Measurements from ENCODE around the gene DLGAP1.

DLGAP1 gene

GRCh38 chr18:4416976-4417375 lies 38.1 kb downstream of the DLGAP1 start:
- Mint-ChIP-seq H3K4me3 (no peak overlapping the region), H3K9me3 (peaks cover 10% of the 10 kb centered on the region), H3K27me3 (no peaks in the 10 kb centered on the region), H3K27ac (no peak overlapping the region), H3K36me3 (ENCODE audit: low read depth) (no peaks in the 10 kb centered on the region), H3K4me1 (ENCODE audit: low read depth) (no peaks in the 10 kb centered on the region)
- intact Hi-C loops (cut with micrococcal nuclease) = no loop called here

- intact Hi-C loops (cut with micrococcal nuclease) = no loop called here
- Mint-ChIP-seq H3K9me3 (no peaks in the 10 kb centered on the region), H3K27me3 (no peaks in the 10 kb centered on the region), H3K4me1 (ENCODE audit: low read depth) (no peaks in the 10 kb centered on the region), H3K4me3 (no peak overlapping the region), H3K27ac (no peak overlapping the region), H3K36me3 (ENCODE audit: low read depth) (no peaks in the 10 kb centered on the region)
Measured at GRCh38 chr18:4412286-4412685, 42.8 kb downstream of the DLGAP1 start.

GRCh38 chr18:4406856-4407255 lies 48.3 kb downstream of the DLGAP1 start:
- no peaks in the 10 kb centered on the region for H3K9me3 Mint-ChIP-seq
- H3K27ac Mint-ChIP-seq = no peak overlapping the region
- no peaks in the 10 kb centered on the region for H3K36me3 Mint-ChIP-seq (ENCODE audit: low read depth)
- no peak overlapping the region for H3K4me3 Mint-ChIP-seq
- no peaks in the 10 kb centered on the region for H3K4me1 Mint-ChIP-seq (ENCODE audit: low read depth)
- H3K27me3 Mint-ChIP-seq = no peaks in the 10 kb centered on the region
- intact Hi-C loops (cut with micrococcal nuclease) = no loop called here

- Mint-ChIP-seq H3K36me3 (ENCODE audit: low read depth) (no peaks in the 10 kb centered on the region), H3K4me3 (no peak overlapping the region), H3K27me3 (no peaks in the 10 kb centered on the region), H3K9me3 (no peaks in the 10 kb centered on the region), H3K4me1 (ENCODE audit: low read depth) (no peaks in the 10 kb centered on the region), H3K27ac (no peak overlapping the region)
- intact Hi-C loops (cut with micrococcal nuclease) = no loop called here
Measured at GRCh38 chr18:4405965-4406364, 49.1 kb downstream of the DLGAP1 start.

GRCh38 chr18:4403836-4404235 lies 51.3 kb downstream of the DLGAP1 start:
- Mint-ChIP-seq H3K4me3 (no peak overlapping the region), H3K9me3 (no peaks in the 10 kb centered on the region), H3K4me1 (ENCODE audit: low read depth) (no peaks in the 10 kb centered on the region), H3K27ac (no peak overlapping the region), H3K27me3 (no peaks in the 10 kb centered on the region), H3K36me3 (ENCODE audit: low read depth) (no peaks in the 10 kb centered on the region)
- intact Hi-C loops (cut with micrococcal nuclease) = no loop called here

GRCh38 chr18:4400911-4401310 lies 54.2 kb downstream of the DLGAP1 start:
- Mint-ChIP-seq H3K4me1 (ENCODE audit: low read depth) (no peaks in the 10 kb centered on the region), H3K27ac (no peak overlapping the region), H3K4me3 (no peak overlapping the region), H3K9me3 (no peaks in the 10 kb centered on the region), H3K36me3 (ENCODE audit: low read depth) (no peaks in the 10 kb centered on the region), H3K27me3 (no peaks in the 10 kb centered on the region)
- intact Hi-C loops (cut with micrococcal nuclease) = no loop called here

GRCh38 chr18:4399929-4400328 lies 55.2 kb downstream of the DLGAP1 start:
- H3K4me3 Mint-ChIP-seq = no peak overlapping the region
- no peaks in the 10 kb centered on the region for H3K4me1 Mint-ChIP-seq (ENCODE audit: low read depth)
- no peaks in the 10 kb centered on the region for H3K36me3 Mint-ChIP-seq (ENCODE audit: low read depth)
- intact Hi-C loops (cut with micrococcal nuclease) = no loop called here
- H3K27ac Mint-ChIP-seq = no peak overlapping the region
- no peaks in the 10 kb centered on the region for H3K9me3 Mint-ChIP-seq
- H3K27me3 Mint-ChIP-seq = no peaks in the 10 kb centered on the region

- no peak overlapping the region for H3K27ac Mint-ChIP-seq
- no peak overlapping the region for H3K4me3 Mint-ChIP-seq
- H3K9me3 Mint-ChIP-seq = peaks cover 22% of the 10 kb centered on the region
- intact Hi-C loops (cut with micrococcal nuclease) = no loop called here
- no peaks in the 10 kb centered on the region for H3K4me1 Mint-ChIP-seq (ENCODE audit: low read depth)
- no peaks in the 10 kb centered on the region for H3K27me3 Mint-ChIP-seq
- no peaks in the 10 kb centered on the region for H3K36me3 Mint-ChIP-seq (ENCODE audit: low read depth)
Measured at GRCh38 chr18:4394700-4395099, 60.4 kb downstream of the DLGAP1 start.

GRCh38 chr18:4391859-4392258 lies 63.2 kb downstream of the DLGAP1 start:
- intact Hi-C loops (cut with micrococcal nuclease) = no loop called here
- Mint-ChIP-seq H3K27me3 (no peaks in the 10 kb centered on the region), H3K27ac (no peak overlapping the region)

GRCh38 chr18:4385876-4386275 lies 69.2 kb downstream of the DLGAP1 start:
- Mint-ChIP-seq H3K4me3 (no peak overlapping the region), H3K9me3 (peaks cover 28% of the 10 kb centered on the region), H3K4me1 (ENCODE audit: low read depth) (no peaks in the 10 kb centered on the region), H3K27ac (no peak overlapping the region), H3K36me3 (ENCODE audit: low read depth) (no peaks in the 10 kb centered on the region), H3K27me3 (no peaks in the 10 kb centered on the region)
- intact Hi-C loops (cut with micrococcal nuclease) = no loop called here

More at GRCh38 chr18:4391859-4392258, 63.2 kb downstream of the DLGAP1 start:
- no peaks in the 10 kb centered on the region for H3K4me1 Mint-ChIP-seq (ENCODE audit: low read depth)
- H3K36me3 Mint-ChIP-seq (ENCODE audit: low read depth) = no peaks in the 10 kb centered on the region
- H3K4me3 Mint-ChIP-seq = no peak overlapping the region
- peaks cover 34% of the 10 kb centered on the region for H3K9me3 Mint-ChIP-seq

GRCh38 chr18:4384932-4385331 lies 70.2 kb downstream of the DLGAP1 start:
- H3K27me3 Mint-ChIP-seq = no peaks in the 10 kb centered on the region

GRCh38 chr18:4374564-4374963 lies 80.5 kb downstream of the DLGAP1 start:
- Mint-ChIP-seq H3K27me3 (no peaks in the 10 kb centered on the region), H3K27ac (no peak overlapping the region), H3K36me3 (ENCODE audit: low read depth) (no peaks in the 10 kb centered on the region), H3K4me3 (no peak overlapping the region), H3K9me3 (no peaks in the 10 kb centered on the region), H3K4me1 (ENCODE audit: low read depth) (no peaks in the 10 kb centered on the region)
- intact Hi-C loops (cut with micrococcal nuclease) = no loop called here

More at GRCh38 chr18:4384932-4385331, 70.2 kb downstream of the DLGAP1 start:
- Mint-ChIP-seq H3K4me1 (ENCODE audit: low read depth) (no peaks in the 10 kb centered on the region), H3K4me3 (no peak overlapping the region), H3K27ac (no peak overlapping the region), H3K9me3 (peaks cover 20% of the 10 kb centered on the region), H3K36me3 (ENCODE audit: low read depth) (no peaks in the 10 kb centered on the region)
- intact Hi-C loops (cut with micrococcal nuclease) = no loop called here

GRCh38 chr18:4369705-4370104 lies 85.4 kb downstream of the DLGAP1 start:
- Mint-ChIP-seq H3K27me3 (no peaks in the 10 kb centered on the region), H3K36me3 (ENCODE audit: low read depth) (no peaks in the 10 kb centered on the region)

GRCh38 chr18:4360221-4360715 lies 94.8 kb downstream of the DLGAP1 start:
- no peak overlapping the region for H3K27ac Mint-ChIP-seq
- no peak overlapping the region for H3K4me3 Mint-ChIP-seq
- intact Hi-C loops (cut with micrococcal nuclease) = no loop called here
- no peaks in the 10 kb centered on the region for H3K36me3 Mint-ChIP-seq (ENCODE audit: low read depth)
- H3K27me3 Mint-ChIP-seq = no peaks in the 10 kb centered on the region
- H3K9me3 Mint-ChIP-seq = peaks cover 63% of the 10 kb centered on the region
- no peaks in the 10 kb centered on the region for H3K4me1 Mint-ChIP-seq (ENCODE audit: low read depth)

More at GRCh38 chr18:4369705-4370104, 85.4 kb downstream of the DLGAP1 start:
- Mint-ChIP-seq H3K4me1 (ENCODE audit: low read depth) (no peaks in the 10 kb centered on the region), H3K9me3 (peaks cover 5% of the 10 kb centered on the region), H3K4me3 (no peak overlapping the region), H3K27ac (no peak overlapping the region)
- intact Hi-C loops (cut with micrococcal nuclease) = no loop called here

GRCh38 chr18:4358618-4359017 lies 96.5 kb downstream of the DLGAP1 start:
- H3K36me3 Mint-ChIP-seq (ENCODE audit: low read depth) = no peaks in the 10 kb centered on the region
- H3K4me1 Mint-ChIP-seq (ENCODE audit: low read depth) = no peaks in the 10 kb centered on the region
- H3K27ac Mint-ChIP-seq = no peak overlapping the region
- no peak overlapping the region for H3K4me3 Mint-ChIP-seq
- intact Hi-C loops (cut with micrococcal nuclease) = no loop called here
- no peaks in the 10 kb centered on the region for H3K27me3 Mint-ChIP-seq
- peaks cover 58% of the 10 kb centered on the region for H3K9me3 Mint-ChIP-seq

Measured in dendritic cell treated with granulocyte-macrophage colony-stimulating factor and Interleukin-4, amounts not matched to agents 40 ng/mL and 50 ng/mL, for 4 days (primary cell).